RPMI7951 (cell line): ENCODE measurements around the gene MED25. TPM values are rescaled to one million over a fixed set of nuclear protein-coding genes. Genes with fewer than 3 reads are reported as not detected.

Source experiments
- DNase-seq: peaks from one replicate; pipeline ENCODE4 v3.0.0-alpha.2; 2012; ENCODE audit warnings: low read depth
- total RNA-seq: library from RNA; depleted of rRNA; stranded (reverse); fragments of >200 nt; shearing (Covaris generic); gene quantifications from 2 replicates; pipeline ENCODE4 v1.2.3, GENCODE V29; 2014; rRNA removed

MED25 gene
- 22.9 and 29.3 TPM in 2 replicates for total RNA-seq

GRCh38 chr19:49817964-49818648 is at the start of gene MED25:
MED25 (plus strand) TSS chr19:49818289; CDS start chr19:49818342, 53 bp downstream.
- peak; percentile 80 for DNase-seq

GRCh38 chr19:49770529-49770928 is 47.6 kb upstream of the MED25 start:
- no peak for DNase-seq

GRCh38 chr19:49771674-49772139 is 46.4 kb upstream of the MED25 start:
- no peak for DNase-seq

GRCh38 chr19:49772850-49773432 is 45.1 kb upstream of the MED25 start:
- DNase-seq: no peak

- DNase-seq: no peak
Observed at GRCh38 chr19:49773663-49774350, 44.3 kb upstream of the MED25 start.

GRCh38 chr19:49774969-49775368 is 43.1 kb upstream of the MED25 start:
- no peak for DNase-seq

- DNase-seq: no peak
Observed at GRCh38 chr19:49775742-49776370, 42.2 kb upstream of the MED25 start.

GRCh38 chr19:49776371-49776764 is 41.7 kb upstream of the MED25 start:
- no peak for DNase-seq

GRCh38 chr19:49779731-49780555 is 38.1 kb upstream of the MED25 start:
- no peak for DNase-seq

- DNase-seq: no peak
Observed at GRCh38 chr19:49780861-49781260, 37.2 kb upstream of the MED25 start.

- no peak for DNase-seq
Observed at GRCh38 chr19:49781394-49781793, 36.7 kb upstream of the MED25 start.

GRCh38 chr19:49782515-49782914 is 35.6 kb upstream of the MED25 start:
- no peak for DNase-seq

GRCh38 chr19:49786376-49786820 is 31.7 kb upstream of the MED25 start:
- DNase-seq: peak; percentile 73

GRCh38 chr19:49787746-49788145 is 30.3 kb upstream of the MED25 start:
- no peak for DNase-seq

GRCh38 chr19:49788857-49789256 is 29.2 kb upstream of the MED25 start:
- DNase-seq: no peak

GRCh38 chr19:49790866-49791265 is 27.2 kb upstream of the MED25 start:
- no peak for DNase-seq

- no peak for DNase-seq
Observed at GRCh38 chr19:49791776-49792445, 26.2 kb upstream of the MED25 start.

- DNase-seq: no peak
Observed at GRCh38 chr19:49792829-49793560, 25.1 kb upstream of the MED25 start.

- peak; percentile 58 for DNase-seq
Observed at GRCh38 chr19:49793561-49793840, 24.6 kb upstream of the MED25 start.

GRCh38 chr19:49795615-49796014 is 22.5 kb upstream of the MED25 start:
- no peak for DNase-seq
